ENCODE data around the gene PHTF2. TPM values are rescaled to one million over a fixed set of nuclear protein-coding genes. Genes with fewer than 3 reads are reported as not detected.
A peak's percentile ranks its signal among the peaks of the same experiment; 100 is the strongest.

Gene PHTF2
- total RNA-seq, 5 donors from 2014 or later (not counting 1 experiment from before 2014, with no cell fraction given) = 19.7 to 35.8 (median 28.0) TPM

DNA sequence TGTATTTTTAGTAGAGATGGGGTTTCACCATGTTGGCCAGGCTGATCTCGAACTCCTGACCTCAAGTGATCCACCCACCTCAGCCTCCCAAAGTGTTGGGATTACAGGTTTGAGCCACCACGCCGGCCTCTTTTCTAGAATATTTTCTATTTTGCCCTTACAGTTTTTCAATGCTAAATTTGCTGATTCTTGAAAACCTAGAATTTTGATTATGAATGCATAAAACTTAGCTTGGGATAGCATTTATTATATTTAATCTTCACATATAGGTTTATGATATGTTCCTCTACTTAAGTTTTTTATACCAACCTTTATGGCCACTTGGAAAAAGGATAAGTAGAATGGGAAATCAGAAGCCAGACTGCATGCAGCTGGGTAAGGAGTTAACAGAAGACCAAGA is 2.5 kb upstream of the PHTF2 start:
- no peak overlapping the region for H3K27ac ChIP-seq (ENCODE audit: low read length)
- WGBS (ENCODE audit: insufficient coverage) = no CpG with 5 or more reads among the region's 3 CpGs
- Mint-ChIP-seq H3K4me3 (peak overlapping the region; percentile 52 to 99 (median 98)), H3K27me3 (no peaks in the 10 kb centered on the region), H3K4me1 (peaks cover 53 to 59% (median 55%) of the 10 kb centered on the region in 3 donors), H3K27ac (peak overlapping the region; percentile 42 to 44), H3K36me3 (peaks cover 10% of the 10 kb centered on the region), H3K9me3 (no peaks in the 10 kb centered on the region)
- no peaks in the 10 kb centered on the region for H3K9me3 ChIP-seq
- no peak overlapping the region for H3K4me3 ChIP-seq (ENCODE audit: control insufficient read depth in 1 of 2, extremely low read depth in 1 of 2, low read length in 1 of 2)
- H3K27me3 ChIP-seq (replicated peaks in 1 of 2; ENCODE audit: control insufficient read depth in 2 of 2, extremely low read depth in 1 of 2, insufficient read depth in 2 of 2, low read length in 1 of 2) = no peaks in the 10 kb centered on the region
- POLR2A ChIA-PET = no interaction called here
- peaks cover 0 to 6% of the 10 kb centered on the region in 2 donors for H3K36me3 ChIP-seq (ENCODE audit: control insufficient read depth in 2 of 2, extremely low read depth in 1 of 2, insufficient read depth in 1 of 2, low read length in 1 of 2)
- DNase-seq (no peak), ATAC-seq (replicated peaks in 1 of 4) (no peak)
- CTCF ChIA-PET = no interaction called here
- peaks cover 15 to 23% of the 10 kb centered on the region in 2 experiments for H3K4me1 ChIP-seq (ENCODE audit: control insufficient read depth in 1 of 2, extremely low read depth in 1 of 2, insufficient read depth in 2 of 2, low read length in 2 of 2)

GRCh38 chr7:77796960-77797359 is 1.6 kb upstream of the PHTF2 start:
- no peaks in the 10 kb centered on the region for H3K9me3 Mint-ChIP-seq
- Histone ChIP-seq H3K27me3 (replicated peaks in 1 of 2; ENCODE audit: control insufficient read depth in 2 of 2, extremely low read depth in 1 of 2, insufficient read depth in 2 of 2, low read length in 1 of 2) (no peaks in the 10 kb centered on the region), H3K36me3 (ENCODE audit: control insufficient read depth in 2 of 2, extremely low read depth in 1 of 2, insufficient read depth in 1 of 2, low read length in 1 of 2) (peaks cover 0 to 6% of the 10 kb centered on the region in 2 donors), H3K27ac (ENCODE audit: low read length) (no peak overlapping the region), H3K4me1 (ENCODE audit: control insufficient read depth in 1 of 2, extremely low read depth in 1 of 2, insufficient read depth in 2 of 2, low read length in 2 of 2) (peaks cover 19 to 24% of the 10 kb centered on the region in 2 experiments), H3K9me3 (no peaks in the 10 kb centered on the region), H3K4me3 (ENCODE audit: control insufficient read depth in 1 of 2, extremely low read depth in 1 of 2, low read length in 1 of 2) (peak overlapping the region in 1 of 2 donors; percentile 75)
- ATAC-seq (replicated peaks in 1 of 4) (no peak), DNase-seq (no peak)
- no peaks in the 10 kb centered on the region for H3K27me3 Mint-ChIP-seq
- no CpG with 5 or more reads among the region's 5 CpGs for WGBS (ENCODE audit: insufficient coverage)
- POLR2A ChIA-PET = interaction anchor here in 1 of 2 donors (0.6 kb wide), 2 partner anchors 227 to 378 kb away, joined by 4 read pairs; no protein-coding TSS in a partner anchor
- peak overlapping the region; percentile 94 to 99 (median 98) for H3K4me3 Mint-ChIP-seq
- H3K27ac Mint-ChIP-seq = peak overlapping the region; percentile 89 to 92
- CTCF ChIA-PET = no interaction called here
- peaks cover 10% of the 10 kb centered on the region for H3K36me3 Mint-ChIP-seq
- H3K4me1 Mint-ChIP-seq = peaks cover 59 to 65% (median 63%) of the 10 kb centered on the region in 3 donors

GRCh38 chr7:77797734-77798393 is 709 bp upstream of the PHTF2 start:
- peaks cover 10% of the 10 kb centered on the region for H3K36me3 Mint-ChIP-seq
- peak in 3 of 35 experiments; percentile 4 to 35 (median 5) for DNase-seq
- H3K4me1 Mint-ChIP-seq = peaks cover 68 to 72% (median 71%) of the 10 kb centered on the region in 3 donors
- H3K9me3 Mint-ChIP-seq = no peaks in the 10 kb centered on the region
- no peaks in the 10 kb centered on the region for H3K27me3 Mint-ChIP-seq
- Histone ChIP-seq H3K27me3 (replicated peaks in 1 of 2; ENCODE audit: control insufficient read depth in 2 of 2, extremely low read depth in 1 of 2, insufficient read depth in 2 of 2, low read length in 1 of 2) (no peaks in the 10 kb centered on the region), H3K4me3 (ENCODE audit: control insufficient read depth in 1 of 2, extremely low read depth in 1 of 2, low read length in 1 of 2) (peak overlapping the region; percentile 75 to 93), H3K9me3 (no peaks in the 10 kb centered on the region), H3K4me1 (ENCODE audit: control insufficient read depth in 1 of 2, extremely low read depth in 1 of 2, insufficient read depth in 2 of 2, low read length in 2 of 2) (peaks cover 25 to 32% of the 10 kb centered on the region in 2 experiments), H3K27ac (ENCODE audit: low read length) (peak overlapping the region; percentile 40), H3K36me3 (ENCODE audit: control insufficient read depth in 2 of 2, extremely low read depth in 1 of 2, insufficient read depth in 1 of 2, low read length in 1 of 2) (peaks cover 0 to 6% of the 10 kb centered on the region in 2 donors)
- CTCF ChIA-PET = interaction anchor here in 1 of 2 donors (0.5 to 1.1 kb wide), 3 partner anchors 110 to 261 kb away, joined by 3 to 6 read pairs (median 4); partner anchors contain the start of gene PTPN12
- POLR2A ChIA-PET = interaction anchor here in 1 of 2 donors (0.6 kb wide), 1 partner anchor 226 kb away, joined by 4 read pairs; no protein-coding TSS in a partner anchor
- peak overlapping the region; percentile 94 to 99 (median 98) for H3K4me3 Mint-ChIP-seq
- ATAC-seq (replicated peaks in 1 of 4) = peak; percentile 30 to 42 (median 38)
- under 1% methylated on average over 33 of the region's 35 CpGs for WGBS (ENCODE audit: insufficient coverage)
- peak overlapping the region; percentile 89 to 92 for H3K27ac Mint-ChIP-seq

- Histone ChIP-seq H3K27me3 (replicated peaks in 1 of 2; ENCODE audit: control insufficient read depth in 2 of 2, extremely low read depth in 1 of 2, insufficient read depth in 2 of 2, low read length in 1 of 2) (no peaks in the 10 kb centered on the region), H3K9me3 (no peaks in the 10 kb centered on the region), H3K4me1 (ENCODE audit: control insufficient read depth in 1 of 2, extremely low read depth in 1 of 2, insufficient read depth in 2 of 2, low read length in 2 of 2) (peaks cover 34 to 45% of the 10 kb centered on the region in 2 experiments), H3K27ac (ENCODE audit: low read length) (peak overlapping the region; percentile 58), H3K36me3 (ENCODE audit: control insufficient read depth in 2 of 2, extremely low read depth in 1 of 2, insufficient read depth in 1 of 2, low read length in 1 of 2) (no peaks in the 10 kb centered on the region), H3K4me3 (ENCODE audit: control insufficient read depth in 1 of 2, extremely low read depth in 1 of 2, low read length in 1 of 2) (peak overlapping the region; percentile 75 to 93)
- ChIA-PET CTCF (interaction anchor here in 1 of 2 donors (1.0 to 1.1 kb wide), 2 partner anchors 112 to 148 kb away, joined by 4 read pairs; no protein-coding TSS in a partner anchor), POLR2A (no interaction called here)
- H3K27me3 Mint-ChIP-seq = no peaks in the 10 kb centered on the region
- ATAC-seq (replicated peaks in 1 of 4) (no peak), DNase-seq (peak in 17 of 35 experiments; percentile 2 to 47 (median 6))
- peaks cover 4% of the 10 kb centered on the region for H3K36me3 Mint-ChIP-seq
- peaks cover 74 to 79% (median 78%) of the 10 kb centered on the region in 3 donors for H3K4me1 Mint-ChIP-seq
- H3K9me3 Mint-ChIP-seq = no peaks in the 10 kb centered on the region
- 0% methylated on average over 48 of the region's 55 CpGs for WGBS (ENCODE audit: insufficient coverage)
- H3K4me3 Mint-ChIP-seq = peak overlapping the region; percentile 94 to 99 (median 98)
- H3K27ac Mint-ChIP-seq = peak overlapping the region; percentile 92
Observed at GRCh38 chr7:77799078-77799964, 748 bp downstream of the PHTF2 start.

GRCh38 chr7:77800158-77800557 is 1.6 kb downstream of the PHTF2 start:
- H3K36me3 ChIP-seq (ENCODE audit: control insufficient read depth in 2 of 2, extremely low read depth in 1 of 2, insufficient read depth in 1 of 2, low read length in 1 of 2) = no peaks in the 10 kb centered on the region
- H3K9me3 ChIP-seq = no peaks in the 10 kb centered on the region
- no peaks in the 10 kb centered on the region for H3K27me3 Mint-ChIP-seq
- DNase-seq (peak in 1 of 35 experiments; percentile 14), ATAC-seq (replicated peaks in 1 of 4) (no peak)
- no peaks in the 10 kb centered on the region for H3K36me3 Mint-ChIP-seq
- peak overlapping the region in 1 of 2 donors; percentile 75 for H3K4me3 ChIP-seq (ENCODE audit: control insufficient read depth in 1 of 2, extremely low read depth in 1 of 2, low read length in 1 of 2)
- H3K4me3 Mint-ChIP-seq = peak overlapping the region; percentile 94 to 99 (median 98)
- peaks cover 75 to 79% (median 79%) of the 10 kb centered on the region in 3 donors for H3K4me1 Mint-ChIP-seq
- CTCF ChIA-PET = no interaction called here
- H3K9me3 Mint-ChIP-seq = no peaks in the 10 kb centered on the region
- POLR2A ChIA-PET = no interaction called here
- H3K27me3 ChIP-seq (replicated peaks in 1 of 2; ENCODE audit: control insufficient read depth in 2 of 2, extremely low read depth in 1 of 2, insufficient read depth in 2 of 2, low read length in 1 of 2) = no peaks in the 10 kb centered on the region
- H3K27ac ChIP-seq (ENCODE audit: low read length) = peak overlapping the region; percentile 58
- H3K4me1 ChIP-seq (ENCODE audit: control insufficient read depth in 1 of 2, extremely low read depth in 1 of 2, insufficient read depth in 2 of 2, low read length in 2 of 2) = peaks cover 36 to 49% of the 10 kb centered on the region in 2 experiments
- peak overlapping the region; percentile 92 for H3K27ac Mint-ChIP-seq
- 33% methylated on average over 1 of the region's 4 CpGs for WGBS (ENCODE audit: insufficient coverage)

DNA sequence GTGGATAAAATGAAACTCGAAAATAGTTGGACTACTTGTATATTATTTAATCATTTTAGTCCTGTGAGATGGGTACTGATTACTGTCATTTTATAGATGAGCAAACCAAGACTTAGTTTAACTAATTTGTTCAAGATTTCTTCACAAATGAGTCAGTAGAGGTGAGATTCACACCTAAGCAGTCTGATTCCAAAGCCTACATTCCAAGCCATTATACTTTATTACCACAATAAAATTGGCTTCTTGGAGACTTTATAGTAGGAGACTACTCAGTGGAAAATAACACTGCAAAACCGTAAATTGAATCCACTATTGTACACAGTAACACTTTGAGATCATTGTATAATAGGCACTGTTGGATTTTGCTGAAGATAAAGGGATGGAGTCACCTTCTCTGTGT is 2.2 kb downstream of the PHTF2 start:
- Mint-ChIP-seq H3K27ac (peak overlapping the region; percentile 92), H3K4me1 (peaks cover 81 to 83% (median 81%) of the 10 kb centered on the region in 3 donors), H3K36me3 (no peaks in the 10 kb centered on the region), H3K27me3 (no peaks in the 10 kb centered on the region), H3K4me3 (peak overlapping the region; percentile 94 to 99 (median 98)), H3K9me3 (no peaks in the 10 kb centered on the region)
- Histone ChIP-seq H3K9me3 (no peaks in the 10 kb centered on the region), H3K4me1 (ENCODE audit: control insufficient read depth in 1 of 2, extremely low read depth in 1 of 2, insufficient read depth in 2 of 2, low read length in 2 of 2) (peaks cover 37 to 49% of the 10 kb centered on the region in 2 experiments), H3K27me3 (replicated peaks in 1 of 2; ENCODE audit: control insufficient read depth in 2 of 2, extremely low read depth in 1 of 2, insufficient read depth in 2 of 2, low read length in 1 of 2) (no peaks in the 10 kb centered on the region), H3K27ac (ENCODE audit: low read length) (no peak overlapping the region), H3K36me3 (ENCODE audit: control insufficient read depth in 2 of 2, extremely low read depth in 1 of 2, insufficient read depth in 1 of 2, low read length in 1 of 2) (no peaks in the 10 kb centered on the region), H3K4me3 (ENCODE audit: control insufficient read depth in 1 of 2, extremely low read depth in 1 of 2, low read length in 1 of 2) (no peak overlapping the region)
- POLR2A ChIA-PET = no interaction called here
- ATAC-seq (replicated peaks in 1 of 4) (no peak), DNase-seq (no peak)
- WGBS (ENCODE audit: insufficient coverage) = no CpG with 5 or more reads among the region's 2 CpGs
- CTCF ChIA-PET = no interaction called here
